PC-3 (cell line): ENCODE measurements around the gene GSTO2. TPM values are rescaled to one million over a fixed set of nuclear protein-coding genes. Genes with fewer than 3 reads are reported as not detected.

ENCODE experiments used
- ATAC-seq: fragments of 200-7000 bp; cut with Tn5 transposase; 2 replicates; pipeline ENCODE4 v1.9.1; 2020; ENCODE audit warnings: mild to moderate bottlenecking, moderate library complexity
- BruUV-seq: library from RNA; stranded (reverse); fragments of 400-500 nt; replicated peaks from 2 replicates; lab custom pipeline; 2021; lab: Mats Ljungman, UMichigan
- CTCF ChIA-PET: fragments of 300-600 bp; sonication (Branson Sonifier 250); formaldehyde crosslinking; loops from one replicate; lab custom pipeline; 2022; ENCODE audit warnings: antibody characterized with exemption; lab: Charles Lee
- POLR2A ChIA-PET: fragments of 300-600 bp; sonication (Branson Sonifier 250); formaldehyde crosslinking; loops from one replicate; lab custom pipeline; 2022; ENCODE audit warnings: antibody characterized with exemption; ENCODE audit not compliant: unreplicated experiment; lab: Charles Lee
- DNase-seq: peaks from one replicate; pipeline ENCODE4 v3.0.0-alpha.2; 2015
- H2AFZ ChIP-seq: fragments of 300-600 bp; sonication (generic); 2 replicates; pipeline ENCODE4 v1.6.0; 2016; ENCODE audit warnings: antibody characterized with exemption, low read length
- H3F3A ChIP-seq: fragments of 300-600 bp; sonication (generic); one replicate; pipeline ENCODE4 v1.6.0; 2017; ENCODE audit warnings: antibody characterized with exemption, low read length, control low read depth, mild to moderate bottlenecking; ENCODE audit not compliant: unreplicated experiment
- H3K27ac ChIP-seq: fragments of 300-600 bp; sonication (generic); 2 replicates; pipeline ENCODE4 v1.5.1; 2016; ENCODE audit warnings: mild to moderate bottlenecking, low read length
- H3K27me3 ChIP-seq: fragments of 300-600 bp; sonication (generic); 2 replicates; pipeline ENCODE4 v1.6.1; 2016; ENCODE audit warnings: low read length, mixed read lengths
- H3K36me3 ChIP-seq: fragments of 300-600 bp; sonication (generic); 2 replicates; pipeline ENCODE4 v1.6.1; 2016; ENCODE audit warnings: low read depth, mixed run types, low read length, mixed read lengths
- H3K4me1 ChIP-seq: fragments of 300-600 bp; sonication (generic); 2 replicates; pipeline ENCODE4 v1.5.1; 2016; ENCODE audit warnings: low read length; ENCODE audit not compliant: insufficient read depth
- H3K4me2 ChIP-seq: fragments of 300-600 bp; sonication (generic); 2 replicates; pipeline ENCODE4 v1.6.0; 2016; ENCODE audit warnings: low read length
- H3K4me3 ChIP-seq: fragments of 300-600 bp; sonication (generic); 2 replicates; pipeline ENCODE4 v1.5.1; 2016; ENCODE audit warnings: mild to moderate bottlenecking, low read length, mixed read lengths
- H3K79me2 ChIP-seq: fragments of 300-600 bp; sonication (generic); 2 replicates; pipeline ENCODE4 v1.6.1; 2017; ENCODE audit warnings: low read length, mixed read lengths
- H3K9ac ChIP-seq: fragments of 300-600 bp; sonication (generic); 2 replicates; pipeline ENCODE4 v1.6.0; 2016; ENCODE audit warnings: mild to moderate bottlenecking, low read length
- H3K9me2 ChIP-seq: fragments of 300-600 bp; sonication (generic); replicated peaks from 2 replicates; pipeline ENCODE4 v1.6.1; 2016; ENCODE audit warnings: mixed run types, low read length, mixed read lengths
- H3K9me3 ChIP-seq: fragments of 300-600 bp; sonication (generic); 2 replicates; pipeline ENCODE4 v1.6.1; 2016; ENCODE audit warnings: low read length, mixed read lengths
- H4K20me1 ChIP-seq: fragments of 300-600 bp; sonication (generic); 2 replicates; pipeline ENCODE4 v1.6.1; 2016; ENCODE audit warnings: low read length, mixed read lengths
- EZH2 ChIP-seq: fragments of 300-600 bp; sonication (generic); IDR thresholded peaks from one replicate; pipeline ENCODE4 v1.6.1; 2017; ENCODE audit warnings: antibody characterized with exemption, mild to moderate bottlenecking, low read length; ENCODE audit not compliant: unreplicated experiment
- EZH2phosphoT487 ChIP-seq: fragments of 300-600 bp; sonication (generic); IDR thresholded peaks from 2 replicates; pipeline ENCODE4 v1.6.1; 2018; ENCODE audit warnings: mild to moderate bottlenecking, antibody characterized with exemption, low read length, borderline replicate concordance
- intact Hi-C: fragments of 100-400 bp; cut with micrococcal nuclease; formaldehyde crosslinking; loops from 2 replicates; pipeline ENCODE4 v1.9.0; 2023
- total RNA-seq: library from RNA; depleted of rRNA; stranded (reverse); fragments of >200 nt; gene quantifications from 2 replicates; pipeline ENCODE4 v1.2.3, GENCODE V29; 2014
- TF ChIP-seq, protein P1 (sequence below): fragments of 300-600 bp; sonication (generic); conservative IDR thresholded peaks from 2 replicates; pipeline ENCODE4 v1.5.1; 2017; ENCODE audit warnings: antibody characterized with exemption, low read depth, mild to moderate bottlenecking, low read length

Gene GSTO2
- total RNA-seq, 1 experiment from 2014 or later: 13.8 TPM

GRCh38 chr10:104333728-104334373, 64.9 kb downstream of the GSTO2 start:
- H3K27ac ChIP-seq: no peak overlapping the region
- no peak for TF ChIP-seq EZH2
- no peak for TF ChIP-seq EZH2phosphoT487
- TF ChIP-seq, protein P1, sequence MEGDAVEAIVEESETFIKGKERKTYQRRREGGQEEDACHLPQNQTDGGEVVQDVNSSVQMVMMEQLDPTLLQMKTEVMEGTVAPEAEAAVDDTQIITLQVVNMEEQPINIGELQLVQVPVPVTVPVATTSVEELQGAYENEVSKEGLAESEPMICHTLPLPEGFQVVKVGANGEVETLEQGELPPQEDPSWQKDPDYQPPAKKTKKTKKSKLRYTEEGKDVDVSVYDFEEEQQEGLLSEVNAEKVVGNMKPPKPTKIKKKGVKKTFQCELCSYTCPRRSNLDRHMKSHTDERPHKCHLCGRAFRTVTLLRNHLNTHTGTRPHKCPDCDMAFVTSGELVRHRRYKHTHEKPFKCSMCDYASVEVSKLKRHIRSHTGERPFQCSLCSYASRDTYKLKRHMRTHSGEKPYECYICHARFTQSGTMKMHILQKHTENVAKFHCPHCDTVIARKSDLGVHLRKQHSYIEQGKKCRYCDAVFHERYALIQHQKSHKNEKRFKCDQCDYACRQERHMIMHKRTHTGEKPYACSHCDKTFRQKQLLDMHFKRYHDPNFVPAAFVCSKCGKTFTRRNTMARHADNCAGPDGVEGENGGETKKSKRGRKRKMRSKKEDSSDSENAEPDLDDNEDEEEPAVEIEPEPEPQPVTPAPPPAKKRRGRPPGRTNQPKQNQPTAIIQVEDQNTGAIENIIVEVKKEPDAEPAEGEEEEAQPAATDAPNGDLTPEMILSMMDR: no peak
- ATAC-seq: no peak
- BruUV-seq: no TSS peak
- no peaks in the 10 kb centered on the region for H3K27me3 ChIP-seq
- no peak overlapping the region for H3K9ac ChIP-seq
- no peak overlapping the region for H3K4me3 ChIP-seq
- H2AFZ ChIP-seq: no peak overlapping the region
- no peak overlapping the region for H3K4me2 ChIP-seq
- DNase-seq: no peak
- no peaks in the 10 kb centered on the region for H3K9me2 ChIP-seq
- H3F3A ChIP-seq: no peaks in the 10 kb centered on the region
- intact Hi-C loops: no loop called here
- H3K36me3 ChIP-seq: no peaks in the 10 kb centered on the region
- H4K20me1 ChIP-seq: peaks cover 22% of the 10 kb centered on the region
- ChIA-PET CTCF (no interaction called here), POLR2A (no interaction called here)
- peaks cover 76% of the 10 kb centered on the region for H3K4me1 ChIP-seq
- no peaks in the 10 kb centered on the region for H3K9me3 ChIP-seq
- peaks cover 85% of the 10 kb centered on the region for H3K79me2 ChIP-seq

DNA sequence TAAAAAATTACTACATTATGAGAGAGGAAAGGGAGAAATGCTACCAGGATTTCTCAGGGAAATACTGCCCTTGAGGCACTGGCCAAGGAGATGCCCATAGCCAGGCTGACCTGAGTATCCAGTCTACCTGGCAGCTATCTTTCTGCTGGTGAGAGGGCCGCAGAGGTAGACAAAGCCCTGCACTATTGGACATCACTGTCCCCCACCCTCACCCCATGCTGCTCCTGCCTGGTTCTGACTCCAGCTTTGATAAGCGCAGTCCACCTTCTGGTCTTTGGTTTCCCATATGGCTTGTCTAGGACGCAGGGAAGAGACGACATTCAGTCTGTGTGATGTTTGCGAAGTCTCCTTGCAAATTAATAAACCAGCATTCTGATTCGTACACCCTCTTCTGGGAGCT, 65.6 kb downstream of the GSTO2 start:
- POLR2A ChIA-PET: no interaction called here
- Histone ChIP-seq H3K4me3 (no peak overlapping the region; the same call in 1 of the 2 replicates), H3K79me2 (peaks cover 85% of the 10 kb centered on the region), H3F3A (no peaks in the 10 kb centered on the region), H4K20me1 (peaks cover 22% of the 10 kb centered on the region), H3K4me2 (peak overlapping the region; percentile 99), H3K36me3 (no peaks in the 10 kb centered on the region), H3K9me3 (no peaks in the 10 kb centered on the region), H3K9me2 (no peaks in the 10 kb centered on the region), H3K9ac (no peak overlapping the region), H3K4me1 (peaks cover 76% of the 10 kb centered on the region), H3K27ac (peak overlapping the region; percentile 88), H3K27me3 (no peaks in the 10 kb centered on the region), H2AFZ (no peak overlapping the region)
- DNase-seq (no peak), ATAC-seq (no peak)
- TF ChIP-seq EZH2 (no peak), EZH2phosphoT487 (no peak)
- TF ChIP-seq, protein P1: no peak
- CTCF ChIA-PET: no interaction called here
- no TSS peak for BruUV-seq
- intact Hi-C loops: no loop called here

DNA sequence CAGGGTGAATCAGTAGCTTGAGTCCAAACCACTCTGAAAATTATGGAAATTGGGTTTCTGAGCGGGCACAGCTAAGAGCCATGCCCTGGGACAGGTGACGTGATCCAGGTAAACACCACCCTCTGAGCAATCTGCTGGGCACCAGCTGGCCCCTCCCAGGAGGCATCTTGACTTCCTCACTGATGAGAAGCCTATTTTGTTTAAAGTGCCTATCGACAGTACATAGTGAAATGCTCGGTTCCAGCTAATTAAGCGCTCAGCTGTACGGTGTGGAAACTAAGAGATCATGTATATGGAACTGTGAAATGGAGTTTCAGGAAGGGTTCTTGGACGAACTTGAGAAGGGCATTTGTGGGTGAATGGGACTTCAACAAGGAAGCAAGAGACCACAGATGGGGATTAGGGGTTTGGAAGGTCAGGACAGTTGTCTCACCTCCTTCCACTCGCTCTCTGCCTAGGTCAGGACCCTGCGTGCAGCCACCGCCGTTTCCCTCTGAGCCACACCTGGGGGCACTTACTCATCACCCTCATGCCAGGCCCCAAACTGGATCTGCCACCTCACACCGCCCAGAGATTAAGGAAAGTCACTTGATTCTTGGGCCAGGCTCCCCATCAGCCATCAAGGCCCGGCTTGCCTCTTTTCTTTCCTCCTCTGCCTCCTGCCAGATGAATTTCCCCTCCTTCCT, 66.1 kb downstream of the GSTO2 start:
- no TSS peak for BruUV-seq
- Histone ChIP-seq H3K9me2 (no peaks in the 10 kb centered on the region), H3K36me3 (no peaks in the 10 kb centered on the region), H3F3A (no peaks in the 10 kb centered on the region), H4K20me1 (peaks cover 22% of the 10 kb centered on the region), H3K27me3 (no peaks in the 10 kb centered on the region), H3K4me1 (peaks cover 74% of the 10 kb centered on the region), H3K9me3 (no peaks in the 10 kb centered on the region), H3K27ac (peak overlapping the region; percentile 88), H3K9ac (peak overlapping the region; percentile 41), H3K4me3 (peak overlapping the region; percentile 93; the same call in 1 of the 2 replicates), H2AFZ (no peak overlapping the region), H3K79me2 (peaks cover 83% of the 10 kb centered on the region), H3K4me2 (peak overlapping the region; percentile 99)
- ChIA-PET POLR2A (no interaction called here), CTCF (no interaction called here)
- TF ChIP-seq EZH2 (no peak), EZH2phosphoT487 (no peak)
- TF ChIP-seq, protein P1: no peak
- intact Hi-C loops: no loop called here
- DNase-seq (peak; percentile 60), ATAC-seq (no peak)
